Measurements from ENCODE around the gene ADAMTS19.

GRCh38 chr5:129507527-129507926, 47.4 kb downstream of the ADAMTS19 start:
- TF ChIP-seq CTCF (IDR thresholded peaks at IDR 0.05; ENCODE audit: low read depth, low read length) (no peak), POLR2A (IDR thresholded peaks at IDR 0.05; ENCODE audit: extremely low read depth, insufficient read length) (no peak), MAX (IDR thresholded peaks at IDR 0.05; ENCODE audit: low read depth, low read length) (no peak), MYC (IDR thresholded peaks at IDR 0.05; ENCODE audit: low read depth, low read length) (no peak)

Measured in NB4 (cell line).